Bronchial epithelial cell (primary cell): ENCODE data around the gene ABCC4. TPM values are rescaled to one million over a fixed set of nuclear protein-coding genes. Genes with fewer than 3 reads are reported as not detected.

Source experiments
- DNase-seq: peaks from one replicate; pipeline ENCODE4 v3.0.0-alpha.2; 2010; ENCODE audit warnings: low read depth
- FAIRE-seq: peaks from 2 replicates; lab custom pipeline; 2011; peaks lifted over from hg19 to GRCh38; lab: Jason Lieb, UNC
- H3K27me3 ChIP-seq: 2 replicates; pipeline ENCODE4 v1.5.1; 2011; ENCODE audit warnings: low read length; ENCODE audit not compliant: control insufficient read depth, insufficient read depth
- H3K36me3 ChIP-seq: 2 replicates; pipeline ENCODE4 v1.5.1; 2011; ENCODE audit warnings: low read length; ENCODE audit not compliant: control insufficient read depth, insufficient read depth
- H3K4me3 ChIP-seq: 2 replicates; pipeline ENCODE4 v1.5.1; 2011; ENCODE audit warnings: mild to moderate bottlenecking, low read depth, low read length, control low read depth
- total RNA-seq: library from RNA; depleted of rRNA; stranded (reverse); fragments of >200 nt; gene quantifications from 2 replicates; pipeline ENCODE4 v1.2.1, GENCODE V29; 2014
- TF ChIP-seq, protein P1 (sequence below): IDR thresholded peaks from 2 replicates; pipeline ENCODE4 v1.5.1; 2011; ENCODE audit warnings: mild to moderate bottlenecking, moderate library complexity, low read length, control low read depth, inconsistent platforms; ENCODE audit not compliant: insufficient read depth, severe bottlenecking

Gene ABCC4
- total RNA-seq, 1 donor from 2014 or later, result 6.8 TPM

DNA sequence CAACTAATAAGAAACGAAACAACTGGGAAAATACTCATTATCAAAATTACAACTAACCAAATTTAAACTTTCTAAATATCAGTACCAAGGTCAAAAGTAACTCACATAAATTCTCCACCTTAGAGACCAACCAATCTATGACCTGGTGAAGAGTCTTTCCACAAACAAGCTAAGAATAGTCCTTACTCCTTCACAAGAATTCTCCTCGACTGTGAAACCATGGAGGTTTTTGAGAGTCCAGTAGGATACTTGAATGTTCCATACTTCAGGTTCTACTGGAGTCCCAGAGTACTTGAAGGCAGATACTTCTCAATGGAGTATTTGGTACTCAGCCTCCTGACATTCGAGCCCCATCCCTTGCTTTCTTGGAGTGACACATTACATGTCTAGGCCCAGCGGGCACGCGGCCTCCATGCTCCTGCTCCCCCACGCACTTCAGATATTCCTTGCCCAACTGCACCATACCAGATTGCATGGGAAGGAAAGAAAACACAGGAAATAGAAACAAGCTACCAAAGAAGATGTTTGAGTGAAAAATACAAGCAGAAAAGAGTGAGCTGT, 63.9 kb downstream of the ABCC4 start:
- Histone ChIP-seq H3K27me3 (no peaks in the 10 kb centered on the region), H3K4me3 (no peak overlapping the region), H3K36me3 (no peaks in the 10 kb centered on the region)
- TF ChIP-seq, protein P1, sequence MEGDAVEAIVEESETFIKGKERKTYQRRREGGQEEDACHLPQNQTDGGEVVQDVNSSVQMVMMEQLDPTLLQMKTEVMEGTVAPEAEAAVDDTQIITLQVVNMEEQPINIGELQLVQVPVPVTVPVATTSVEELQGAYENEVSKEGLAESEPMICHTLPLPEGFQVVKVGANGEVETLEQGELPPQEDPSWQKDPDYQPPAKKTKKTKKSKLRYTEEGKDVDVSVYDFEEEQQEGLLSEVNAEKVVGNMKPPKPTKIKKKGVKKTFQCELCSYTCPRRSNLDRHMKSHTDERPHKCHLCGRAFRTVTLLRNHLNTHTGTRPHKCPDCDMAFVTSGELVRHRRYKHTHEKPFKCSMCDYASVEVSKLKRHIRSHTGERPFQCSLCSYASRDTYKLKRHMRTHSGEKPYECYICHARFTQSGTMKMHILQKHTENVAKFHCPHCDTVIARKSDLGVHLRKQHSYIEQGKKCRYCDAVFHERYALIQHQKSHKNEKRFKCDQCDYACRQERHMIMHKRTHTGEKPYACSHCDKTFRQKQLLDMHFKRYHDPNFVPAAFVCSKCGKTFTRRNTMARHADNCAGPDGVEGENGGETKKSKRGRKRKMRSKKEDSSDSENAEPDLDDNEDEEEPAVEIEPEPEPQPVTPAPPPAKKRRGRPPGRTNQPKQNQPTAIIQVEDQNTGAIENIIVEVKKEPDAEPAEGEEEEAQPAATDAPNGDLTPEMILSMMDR, result no peak
- FAIRE-seq (no peak), DNase-seq (no peak)

DNA sequence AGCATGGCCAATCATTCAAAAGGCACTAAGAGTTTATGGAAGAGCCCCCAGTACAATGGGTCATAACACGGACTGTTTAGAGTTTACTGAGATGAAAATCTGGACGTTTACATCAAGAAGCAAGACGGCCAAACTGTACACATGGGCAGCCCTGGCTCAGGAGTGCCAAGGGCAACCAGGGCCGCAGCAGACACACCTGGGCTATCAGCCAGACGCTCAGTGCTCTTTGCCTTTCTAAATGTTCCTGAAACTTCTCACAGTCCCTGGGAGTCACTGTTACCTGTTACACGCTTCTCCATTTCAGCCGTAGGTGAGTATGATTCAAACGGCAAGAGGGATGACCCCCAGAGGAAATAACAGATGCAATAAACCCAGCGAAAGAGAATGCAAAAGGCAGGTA, 64.5 kb downstream of the ABCC4 start:
- FAIRE-seq (no peak), DNase-seq (no peak)
- Histone ChIP-seq H3K36me3 (no peaks in the 10 kb centered on the region), H3K27me3 (no peaks in the 10 kb centered on the region), H3K4me3 (no peak overlapping the region)
- TF ChIP-seq, protein P1, result no peak

DNA sequence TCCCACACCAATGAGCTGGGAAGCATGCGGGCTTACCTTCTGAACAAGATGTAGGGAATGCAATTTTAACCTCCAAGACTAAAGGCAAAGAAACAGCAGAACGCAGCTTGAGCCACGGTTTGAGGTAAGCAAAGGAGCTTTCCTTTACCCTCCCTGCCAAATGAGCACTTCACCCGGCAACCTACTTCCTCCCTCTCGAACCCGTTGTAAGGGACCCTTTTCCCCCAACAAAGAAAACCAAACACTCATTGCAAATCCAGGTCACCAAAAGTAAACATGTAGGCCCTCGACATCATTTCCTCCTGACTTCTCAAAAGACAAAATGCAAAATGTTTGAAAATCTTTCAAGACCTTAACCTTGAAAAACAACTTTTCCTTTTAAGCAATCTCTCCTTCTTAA, 65.3 kb downstream of the ABCC4 start:
- DNase-seq, result no peak
- Histone ChIP-seq H3K27me3 (no peaks in the 10 kb centered on the region), H3K36me3 (no peaks in the 10 kb centered on the region), H3K4me3 (no peak overlapping the region)
- TF ChIP-seq, protein P1, result no peak
- FAIRE-seq, result peak; percentile 23

DNA sequence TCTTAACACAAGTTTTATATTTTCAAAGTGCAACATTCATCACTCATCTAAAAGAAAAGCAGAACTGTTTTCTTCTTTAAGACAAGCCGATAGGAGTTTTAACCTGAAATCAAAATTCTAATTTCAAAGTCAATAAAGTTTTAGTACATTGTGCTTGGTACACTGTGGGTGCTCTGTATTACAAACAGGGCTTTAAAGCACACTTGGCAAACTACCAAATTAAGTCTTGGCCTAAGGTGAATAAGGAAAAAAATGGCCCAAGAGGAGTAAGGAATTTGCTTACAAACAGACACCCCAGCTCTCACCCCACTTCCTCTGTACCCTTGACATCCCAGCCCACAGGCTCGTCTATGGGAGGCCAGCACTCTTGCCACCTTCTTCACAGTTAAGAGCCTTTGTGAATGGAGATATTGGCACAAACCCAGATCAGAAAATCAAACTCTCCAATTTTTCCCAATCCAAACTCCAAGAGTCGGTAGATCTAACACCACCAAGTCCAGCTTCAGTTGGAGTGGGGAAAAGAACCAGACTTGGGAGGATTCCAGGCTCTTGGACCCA, 66.0 kb downstream of the ABCC4 start:
- TF ChIP-seq, protein P1, result no peak
- Histone ChIP-seq H3K27me3 (no peaks in the 10 kb centered on the region), H3K4me3 (no peak overlapping the region), H3K36me3 (no peaks in the 10 kb centered on the region)
- DNase-seq (no peak), FAIRE-seq (no peak)

DNA sequence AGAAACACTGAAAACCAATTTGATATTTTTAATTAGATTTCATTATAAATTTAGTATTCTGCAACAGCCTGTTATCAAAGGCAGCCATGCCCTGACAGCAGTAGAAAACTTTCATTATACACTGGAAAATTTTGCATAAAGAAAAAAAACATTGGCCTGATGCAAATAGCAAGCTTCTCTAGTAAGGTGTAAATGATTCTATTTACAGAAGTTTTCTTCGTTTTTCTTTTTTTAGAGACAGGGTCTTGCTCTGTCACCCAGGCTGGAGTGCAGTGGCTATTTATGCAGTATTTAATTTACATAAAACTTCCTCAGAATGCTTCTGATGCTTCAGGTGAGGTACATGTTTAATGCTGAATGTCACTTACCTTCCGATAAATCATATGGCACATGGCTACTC, 67.0 kb downstream of the ABCC4 start:
- DNase-seq, result no peak

More for the DNA sequence above, 67.0 kb downstream of the ABCC4 start:
- no peak for FAIRE-seq
- TF ChIP-seq, protein P1, result no peak
- Histone ChIP-seq H3K36me3 (no peaks in the 10 kb centered on the region), H3K4me3 (no peak overlapping the region), H3K27me3 (no peaks in the 10 kb centered on the region)
